GM23338 (cell line): ENCODE measurements around the gene ITPRID2. TPM values are rescaled to one million over a fixed set of nuclear protein-coding genes. Genes with fewer than 3 reads are reported as not detected.

ENCODE experiments used
- ATAC-seq: fragments of 200-7000 bp; cut with Tn5 transposase; 3 replicates; pipeline ENCODE4 v1.9.1; 2020
- DNase-seq: peaks from one replicate; pipeline ENCODE4 v3.0.0-alpha.2; 2015; ENCODE audit warnings: low spot score
- H2AFZ ChIP-seq: fragments of 200-600 bp; sonication (generic); 2 replicates; pipeline ENCODE4 v1.8.0; 2016; ENCODE audit warnings: antibody characterized with exemption, mild to moderate bottlenecking, moderate library complexity
- H3F3A ChIP-seq: fragments of 200-600 bp; sonication (generic); replicated peaks from 2 replicates; pipeline ENCODE4 v1.8.0; 2017; ENCODE audit warnings: antibody characterized with exemption, mixed run types, low read depth
- H3K27ac ChIP-seq: fragments of 200-600 bp; sonication (generic); 2 replicates; pipeline ENCODE4 v1.6.1; 2016; ENCODE audit warnings: low read depth
- H3K27me3 ChIP-seq: fragments of 200-600 bp; sonication (generic); 2 replicates; pipeline ENCODE4 v1.8.0; 2016; ENCODE audit warnings: mild to moderate bottlenecking, mixed run types, moderate library complexity; ENCODE audit not compliant: insufficient read depth
- H3K36me3 ChIP-seq: fragments of 200-600 bp; sonication (generic); 2 replicates; pipeline ENCODE4 v1.8.0; 2016; ENCODE audit warnings: mild to moderate bottlenecking; ENCODE audit not compliant: insufficient read depth
- H3K4me1 ChIP-seq: fragments of 200-600 bp; sonication (generic); 2 replicates; pipeline ENCODE4 v1.8.0; 2016; ENCODE audit warnings: mild to moderate bottlenecking, moderate library complexity; ENCODE audit not compliant: insufficient read depth
- H3K4me2 ChIP-seq: fragments of 200-600 bp; sonication (generic); 2 replicates; pipeline ENCODE4 v1.7.1; 2017; ENCODE audit warnings: mixed run types
- H3K4me3 ChIP-seq: fragments of 200-600 bp; sonication (generic); 2 replicates; pipeline ENCODE4 v1.6.1; 2016; ENCODE audit warnings: mixed run types
- H3K79me2 ChIP-seq: fragments of 200-600 bp; sonication (generic); replicated peaks from 2 replicates; pipeline ENCODE4 v1.8.0; 2017; ENCODE audit warnings: mild to moderate bottlenecking; ENCODE audit not compliant: insufficient read depth
- H3K9me2 ChIP-seq: fragments of 200-600 bp; sonication (generic); 2 replicates; pipeline ENCODE4 v1.8.0; 2017; ENCODE audit not compliant: insufficient read depth
- H4K20me1 ChIP-seq: fragments of 200-600 bp; sonication (generic); replicated peaks from 2 replicates; pipeline ENCODE4 v1.8.0; 2017; ENCODE audit warnings: mild to moderate bottlenecking; ENCODE audit not compliant: insufficient read depth
- H3K27ac Mint-ChIP-seq: 2 replicates; pipeline ENCODE4 v1.8.0; 2020; ENCODE audit warnings: inconsistent platforms, mild to moderate bottlenecking, moderate library complexity, mixed read lengths
- H3K27me3 Mint-ChIP-seq: 3 replicates; pipeline ENCODE4 v1.8.0; 2022; ENCODE audit warnings: low read depth, mild to moderate bottlenecking, moderate library complexity, mixed read lengths, inconsistent platforms; ENCODE audit not compliant: insufficient read depth, poor library complexity
- H3K36me3 Mint-ChIP-seq: 3 replicates; pipeline ENCODE4 v1.8.0; 2021; ENCODE audit warnings: low read depth, mild to moderate bottlenecking, inconsistent platforms, moderate library complexity, mixed read lengths
- H3K4me1 Mint-ChIP-seq: 3 replicates; pipeline ENCODE4 v1.8.0; 2020; ENCODE audit warnings: mild to moderate bottlenecking, inconsistent platforms, mixed read lengths
- H3K4me3 Mint-ChIP-seq: 3 replicates; pipeline ENCODE4 v1.8.0; 2021; ENCODE audit warnings: moderate library complexity, mild to moderate bottlenecking, inconsistent platforms, mixed read lengths
- H3K9me3 Mint-ChIP-seq: 3 replicates; pipeline ENCODE4 v1.8.0; 2020; ENCODE audit warnings: moderate library complexity, mild to moderate bottlenecking, inconsistent platforms, mixed read lengths
- ETS1 ChIP-seq: IDR thresholded peaks from 2 replicates; pipeline ENCODE4 v1.6.1; 2016; ENCODE audit warnings: antibody characterized with exemption
- EZH2 ChIP-seq: fragments of 200-600 bp; sonication (generic); IDR thresholded peaks from one replicate; pipeline ENCODE4 v1.8.0; 2017; ENCODE audit warnings: antibody characterized with exemption, mild to moderate bottlenecking, low read depth; ENCODE audit not compliant: unreplicated experiment
- EZH2phosphoT487 ChIP-seq: fragments of 200-600 bp; sonication (generic); IDR thresholded peaks from one replicate; pipeline ENCODE4 v1.8.1; 2018; ENCODE audit warnings: antibody characterized with exemption; ENCODE audit not compliant: unreplicated experiment
- POLR2AphosphoS5 ChIP-seq: IDR thresholded peaks from 2 replicates; pipeline ENCODE4 v1.6.1; 2016; ENCODE audit warnings: antibody characterized with exemption, low read depth
- REST ChIP-seq: IDR thresholded peaks from one replicate; pipeline ENCODE4 v1.6.1; 2018; ENCODE audit warnings: antibody characterized with exemption; ENCODE audit not compliant: unreplicated experiment
- ZNF331 ChIP-seq: fragments of 250-450 bp; sonication (Bioruptor Pico); IDR thresholded peaks from 2 replicates; pipeline ENCODE4 v1.5.0; 2020; ENCODE audit warnings: low read depth, mild to moderate bottlenecking, moderate library complexity
- polyA plus RNA-seq: library from polyadenylated mRNA; unstranded; fragments of >200 nt; fragmentation: Nextera tagmentation; extraction: Ambion mirVana; gene quantifications from 2 replicates; pipeline ENCODE4 v1.2.1, GENCODE V29; 2016
- total RNA-seq: library from RNA; depleted of rRNA; stranded (reverse); fragments of >200 nt; shearing (Covaris generic); gene quantifications from 2 replicates; pipeline ENCODE4 v1.2.3, GENCODE V29; 2014; rRNA removed

ITPRID2 gene
- total and polyA plus RNA-seq, 2 experiments from 2014 or later = 4.4 to 12.0 TPM

- Histone ChIP-seq H3K4me2 (no peak overlapping the region), H3K4me1 (no peaks in the 10 kb centered on the region), H3K27me3 (no peaks in the 10 kb centered on the region), H3K9me2 (no peaks in the 10 kb centered on the region), H3F3A (no peaks in the 10 kb centered on the region), H3K79me2 (no peaks in the 10 kb centered on the region), H3K36me3 (no peaks in the 10 kb centered on the region), H3K4me3 (no peak overlapping the region), H4K20me1 (no peaks in the 10 kb centered on the region), H2AFZ (no peak overlapping the region), H3K27ac (no peak overlapping the region)
- no peaks in the 10 kb centered on the region for H3K36me3 Mint-ChIP-seq
- no peak for ATAC-seq
- H3K4me3 Mint-ChIP-seq = no peak overlapping the region
- H3K9me3 Mint-ChIP-seq = no peaks in the 10 kb centered on the region
- DNase-seq = no peak
- no peaks in the 10 kb centered on the region for H3K27me3 Mint-ChIP-seq
- TF ChIP-seq EZH2 (no peak), ETS1 (no peak), REST (no peak), EZH2phosphoT487 (no peak), POLR2AphosphoS5 (no peak), ZNF331 (CRISPR knock-in tag) (no peak)
- no peaks in the 10 kb centered on the region for H3K4me1 Mint-ChIP-seq
- H3K27ac Mint-ChIP-seq = no peak overlapping the region
These were observed 87.0 kb downstream of the ITPRID2 start for GRCh38 chr2:181978351-181979150.

Other genes with a start within 250 kb of the ITPRID2 start
- 0.69 TPM in 1 of 2 replicates, not detected in the other for gene CERKL, start 234.6 kb upstream of the ITPRID2 start, total RNA-seq
- gene CERKL, start 234.6 kb upstream of the ITPRID2 start, polyA plus RNA-seq = 0.32 and 0.35 TPM in 2 replicates
- gene NEUROD1, start 211.2 kb upstream of the ITPRID2 start, total RNA-seq = not detected in 2 replicates
- 0.14 TPM in 1 of 2 replicates, not detected in the other for gene NEUROD1, start 211.2 kb upstream of the ITPRID2 start, polyA plus RNA-seq
- 3.5 and 5.7 TPM in 2 replicates for gene PPP1R1C, start 94.1 kb downstream of the ITPRID2 start, total RNA-seq
- 14.6 and 18.8 TPM in 2 replicates for gene PPP1R1C, start 94.1 kb downstream of the ITPRID2 start, polyA plus RNA-seq